HepG2 (cell line): ENCODE results near the gene EEFSEC. TPM values are rescaled to one million over a fixed set of nuclear protein-coding genes. Genes with fewer than 3 reads are reported as not detected.

ENCODE experiments used
- ATAC-seq: fragments of 200-7000 bp; cut with Tn5 transposase; 3 replicates; pipeline ENCODE4 v1.9.1; 2020; ENCODE audit warnings: mild to moderate bottlenecking, moderate library complexity
- BruUV-seq: library from RNA; stranded (reverse); fragments of 400-500 nt; replicated peaks from 2 replicates; lab custom pipeline; 2021; lab: Mats Ljungman, UMichigan
- CTCF ChIA-PET: fragments of 300-600 bp; formaldehyde crosslinking; extraction: SDS; loops from one replicate; lab custom pipeline; 2021; ENCODE audit warnings: low total read pairs, inconsistent platforms, low intra/inter-chr PET ratio; lab: Yijun Ruan, JAX
- POLR2A ChIA-PET: fragments of 350-600 bp; sonication (Branson Sonifier 250); formaldehyde crosslinking; loops from one replicate; lab custom pipeline; 2020; ENCODE audit warnings: antibody characterized with exemption, inconsistent platforms; lab: Yijun Ruan, JAX
- DNase-seq: peaks from one replicate; pipeline ENCODE4 v3.0.0-alpha.2; 2015; ENCODE audit warnings: low spot score
- FAIRE-seq: peaks from 3 replicates; lab custom pipeline; 2011; peaks lifted over from hg19 to GRCh38; lab: Jason Lieb, UNC
- H2AFZ ChIP-seq: one replicate; pipeline ENCODE4 v1.6.1; 2011; ENCODE audit warnings: low read length, inconsistent platforms
- H3K27ac ChIP-seq: fragments of 300-600 bp; 3 replicates; pipeline ENCODE4 v1.8.0; 2011; ENCODE audit warnings: mixed run types, mild to moderate bottlenecking, mixed read lengths, low read length, inconsistent platforms; ENCODE audit not compliant: insufficient read depth; ENCODE audit errors: extremely low read length
- H3K27me3 ChIP-seq, 2 experiments: fragments of 200-600 bp in 1 of 2; 2 replicates in 1 of 2; 3 replicates in 1 of 2; pipeline versions ENCODE4 v1.6.0 to v1.8.0; 2011; ENCODE audit warnings: low read length in 2 of 2, mild to moderate bottlenecking in 2 of 2, moderate library complexity in 2 of 2, inconsistent platforms in 1 of 2; ENCODE audit not compliant: insufficient read depth in 2 of 2, control insufficient read depth in 1 of 2
- H3K36me3 ChIP-seq, 2 experiments: fragments of 200-600 bp in 1 of 2; replicated peaks in 1 of 2; 2 replicates in 1 of 2; 3 replicates in 1 of 2; pipeline versions ENCODE4 v1.5.1 to v1.8.0; 2011; ENCODE audit warnings: low read length in 2 of 2, inconsistent platforms in 1 of 2; ENCODE audit not compliant: insufficient read depth in 2 of 2, control insufficient read depth in 1 of 2
- H3K4me1 ChIP-seq: 2 replicates; pipeline ENCODE4 v1.5.1; 2012; ENCODE audit warnings: low read length, inconsistent platforms; ENCODE audit not compliant: insufficient read depth
- H3K4me2 ChIP-seq: 2 replicates; pipeline ENCODE4 v1.6.0; 2011; ENCODE audit warnings: low read depth, low read length, inconsistent platforms
- H3K4me3 ChIP-seq, 3 experiments: fragments of 200-600 bp in 1 of 3; sonication (generic), shearing (Covaris generic) in 1 of 3; replicated peaks in 1 of 3; 2 replicates each; pipeline ENCODE4 v1.5.1; 2011 to 2016; ENCODE audit warnings: low read length in 3 of 3, inconsistent platforms in 2 of 3, low read depth in 2 of 3, mild to moderate bottlenecking in 2 of 3, control low read depth in 1 of 3, mixed read lengths in 1 of 3; ENCODE audit not compliant: insufficient read depth in 1 of 3
- H3K79me2 ChIP-seq: one replicate; pipeline ENCODE4 v1.6.1; 2011; ENCODE audit warnings: low read length, inconsistent platforms; ENCODE audit not compliant: insufficient read depth
- H3K9ac ChIP-seq: 2 replicates; pipeline ENCODE4 v1.6.0; 2011; ENCODE audit warnings: mild to moderate bottlenecking, low read depth, low read length, inconsistent platforms; ENCODE audit not compliant: insufficient read depth
- H3K9me3 ChIP-seq: 2 replicates; pipeline ENCODE4 v1.5.1; 2012; ENCODE audit warnings: mild to moderate bottlenecking, low read length
- H4K20me1 ChIP-seq: 2 replicates; pipeline ENCODE4 v1.6.0; 2011; ENCODE audit warnings: inconsistent platforms, mild to moderate bottlenecking, low read length, moderate library complexity; ENCODE audit not compliant: insufficient read depth
- ATF7-NPFF ChIP-seq: sonication (generic); formaldehyde crosslinking; IDR thresholded peaks from 2 replicates; pipeline ENCODE4 v1.8.1; 2023; ENCODE audit warnings: mild to moderate bottlenecking, low read depth, missing genetic modification reagents, moderate library complexity
- EP300 ChIP-seq, 3 experiments: sonication (generic) in 1 of 3; formaldehyde crosslinking in 1 of 3; IDR thresholded peaks; 2 replicates each; pipeline versions ENCODE4 v1.5.1 to v1.6.1; 2011 to 2020; ENCODE audit warnings: low read depth in 2 of 3, low read length in 2 of 3, borderline replicate concordance in 1 of 3, improper control_type of control experiment in 1 of 3, mild to moderate bottlenecking in 1 of 3, missing genetic modification reagents in 1 of 3, moderate library complexity in 1 of 3
- FOXK1 ChIP-seq: sonication (generic); formaldehyde crosslinking; IDR thresholded peaks from 2 replicates; pipeline ENCODE4 v1.4.0; 2020; ENCODE audit warnings: low read depth, missing genetic modification reagents, borderline replicate concordance
- NCOA2 ChIP-seq: sonication (generic); formaldehyde crosslinking; IDR thresholded peaks from 2 replicates; pipeline ENCODE4 v1.8.0; 2022; ENCODE audit warnings: inconsistent platforms
- PTBP1 ChIP-seq: fragments of 200-400 bp; formaldehyde crosslinking; IDR thresholded peaks from 2 replicates; pipeline ENCODE4 v1.6.1; 2018; ENCODE audit warnings: low read length, low read depth; ENCODE audit not compliant: poor library complexity, severe bottlenecking
- RBAK ChIP-seq: sonication (generic); formaldehyde crosslinking; IDR thresholded peaks from 2 replicates; pipeline ENCODE4 v1.5.1; 2020; ENCODE audit warnings: mild to moderate bottlenecking, missing genetic modification reagents
- RFX3 ChIP-seq: IDR thresholded peaks from 2 replicates; pipeline ENCODE4 v1.6.1; 2016; ENCODE audit warnings: missing biosample characterization, missing genetic modification reagents
- ZKSCAN8 ChIP-seq: IDR thresholded peaks from 2 replicates; pipeline ENCODE4 v1.6.1; 2016; ENCODE audit warnings: borderline replicate concordance, missing genetic modification reagents, missing compliant biosample characterization
- ZNF205 ChIP-seq: IDR thresholded peaks from 2 replicates; pipeline ENCODE4 v1.6.1; 2018; ENCODE audit warnings: missing biosample characterization, missing genetic modification reagents
- ZNF737 ChIP-seq: sonication (generic); formaldehyde crosslinking; IDR thresholded peaks from 2 replicates; pipeline ENCODE4 v1.5.0; 2020; ENCODE audit warnings: missing genetic modification reagents, mild to moderate bottlenecking, borderline replicate concordance
- WGBS: methylation state at CpG from one replicate; pipeline ENCODE4 v1.1.6; 2017; ENCODE audit warnings: low lambda C conversion rate; 5-methylcytosine and 5-hydroxymethylcytosine counted together
- in situ Hi-C: cut with HindIII; loops from 2 replicates; pipeline ENCODE4 v1.10.0; 2017; ENCODE audit warnings: low pct_unique_long_range_greater_than_20kb; ENCODE audit not compliant: extremely low pct_ligation_motif_present
- intact Hi-C: fragments of 100-400 bp; cut with micrococcal nuclease; formaldehyde crosslinking; loops from one replicate; pipeline ENCODE4 v1.10.0; 2022; ENCODE audit not compliant: unreplicated experiment
- polyA plus RNA-seq, 8 experiments: library from polyadenylated mRNA; depleted of rRNA in 3 of 8; stranded (reverse) in 7 of 8; unstranded in 1 of 8; fragments of >200 nt; fragmentation: Illumina TruSeq in 4 of 8; extraction: Trizol in 4 of 8; gene quantifications; 2 replicates each; pipeline versions ENCODE4 v1.2.1 to v1.2.3, GENCODE V29; 2011 to 2016; ENCODE audit warnings: low read depth in 4 of 8, missing spikeins in 1 of 8, mixed read lengths in 1 of 8; ENCODE audit not compliant: insufficient read depth in 1 of 8
- total RNA-seq, 5 experiments: library from RNA; depleted of rRNA; stranded (reverse); fragments of >200 nt; fragmentation: Illumina TruSeq; extraction: Trizol; gene quantifications; 2 replicates each; pipeline ENCODE4 v1.2.3, GENCODE V29; 2016; ENCODE audit warnings: low read depth in 1 of 5
- TF ChIP-seq, protein P1 (sequence below): sonication (generic); formaldehyde crosslinking; IDR thresholded peaks from 2 replicates; pipeline ENCODE4 v1.4.0; 2020; ENCODE audit warnings: mild to moderate bottlenecking, missing genetic modification reagents
- TF ChIP-seq, protein P2 (sequence below): sonication (generic); formaldehyde crosslinking; IDR thresholded peaks from 2 replicates; pipeline ENCODE4 v1.4.0; 2020; ENCODE audit warnings: missing genetic modification reagents

The EEFSEC gene
- total and polyA plus RNA-seq, 2 of the 13 experiments (the other 11 are each of a cell fraction or from before 2014, with no cell fraction given) = 6.4 to 24.2 TPM

- Histone ChIP-seq H3K27ac (no peak overlapping the region), H3K4me1 (peaks cover 38% of the 10 kb centered on the region), H3K9ac (no peak overlapping the region), H3K27me3 (no peaks in the 10 kb centered on the region), H2AFZ (no peak overlapping the region), H4K20me1 (peaks cover 2% of the 10 kb centered on the region; the same call in 1 of the 2 replicates), H3K4me3 (no peak overlapping the region), H3K9me3 (no peaks in the 10 kb centered on the region), H3K79me2 (peaks cover 7% of the 10 kb centered on the region), H3K36me3 (no peaks in the 10 kb centered on the region; a peak in 1 of 5 replicates), H3K4me2 (no peak overlapping the region)
- in situ Hi-C loops (no loop called here), intact Hi-C loops (no loop called here)
- DNase-seq (no peak), FAIRE-seq (no peak), ATAC-seq (no peak)
- ChIA-PET CTCF (no interaction called here), POLR2A (no interaction called here)
- no TSS peak for BruUV-seq
- WGBS = 96% methylated on average over 3 of the region's 3 CpGs
- TF ChIP-seq RFX3 (CRISPR knock-in tag) = no peak
Observed at GRCh38 chr3:128239304-128239703, 86.0 kb downstream of the EEFSEC start.

DNA sequence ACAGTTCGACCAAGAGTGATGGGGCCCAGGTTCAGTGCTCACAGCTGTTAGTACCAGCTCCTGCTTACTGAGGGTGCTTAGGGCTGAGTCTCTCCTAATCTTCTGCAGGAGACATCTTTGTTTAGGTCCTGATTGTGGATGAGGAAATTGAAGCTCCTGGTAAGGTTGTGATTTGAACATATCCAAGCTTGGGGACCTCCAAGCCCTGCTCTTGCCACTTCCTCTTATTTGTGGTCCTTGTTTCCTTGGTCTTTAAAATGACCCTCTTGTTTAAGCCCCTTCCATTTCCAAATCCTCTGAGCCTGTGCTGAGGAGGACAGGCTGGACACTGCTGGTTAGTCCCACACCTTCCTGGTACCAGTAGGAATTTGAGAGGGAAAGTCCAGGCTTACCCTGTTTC, 87.0 kb downstream of the EEFSEC start:
- no peak overlapping the region for H3K4me2 ChIP-seq
- no peak overlapping the region for H3K27ac ChIP-seq
- in situ Hi-C loops = no loop called here
- H3K4me3 ChIP-seq = no peak overlapping the region
- H3K4me1 ChIP-seq = peaks cover 37% of the 10 kb centered on the region
- FAIRE-seq (no peak), DNase-seq (no peak), ATAC-seq (no peak)
- BruUV-seq = no TSS peak
- POLR2A ChIA-PET = no interaction called here
- CTCF ChIA-PET = no interaction called here
- intact Hi-C loops = no loop called here
- H3K9me3 ChIP-seq = no peaks in the 10 kb centered on the region
- H3K9ac ChIP-seq = no peak overlapping the region
- peaks cover 2% of the 10 kb centered on the region; the same call in 1 of the 2 replicates for H4K20me1 ChIP-seq
- no peaks in the 10 kb centered on the region for H3K27me3 ChIP-seq
- no peak overlapping the region for H2AFZ ChIP-seq
- peaks cover 0 to 7% of the 10 kb centered on the region in 2 experiments; a peak in 2 of 5 replicates for H3K36me3 ChIP-seq
- WGBS = 100% methylated on average over 1 of the region's 1 CpG
- peaks cover 7% of the 10 kb centered on the region for H3K79me2 ChIP-seq
- TF ChIP-seq ZNF737 (CRISPR knock-in tag) (no peak), EP300 (IDR thresholded peaks at IDR 0.05; ENCODE audit: low read depth in 2 of 2, low read length in 2 of 2) (no peak), EP300 (CRISPR knock-in tag; IDR thresholded peaks at IDR 0.05; ENCODE audit: borderline replicate concordance) (no peak), ZKSCAN8 (no peak), FOXK1 (no peak), ATF7-NPFF (CRISPR knock-in tag) (no peak), ZNF205 (no peak), NCOA2 (CRISPR knock-in tag) (no peak), PTBP1 (no peak), RBAK (CRISPR knock-in tag) (no peak)
- TF ChIP-seq, protein P1, sequence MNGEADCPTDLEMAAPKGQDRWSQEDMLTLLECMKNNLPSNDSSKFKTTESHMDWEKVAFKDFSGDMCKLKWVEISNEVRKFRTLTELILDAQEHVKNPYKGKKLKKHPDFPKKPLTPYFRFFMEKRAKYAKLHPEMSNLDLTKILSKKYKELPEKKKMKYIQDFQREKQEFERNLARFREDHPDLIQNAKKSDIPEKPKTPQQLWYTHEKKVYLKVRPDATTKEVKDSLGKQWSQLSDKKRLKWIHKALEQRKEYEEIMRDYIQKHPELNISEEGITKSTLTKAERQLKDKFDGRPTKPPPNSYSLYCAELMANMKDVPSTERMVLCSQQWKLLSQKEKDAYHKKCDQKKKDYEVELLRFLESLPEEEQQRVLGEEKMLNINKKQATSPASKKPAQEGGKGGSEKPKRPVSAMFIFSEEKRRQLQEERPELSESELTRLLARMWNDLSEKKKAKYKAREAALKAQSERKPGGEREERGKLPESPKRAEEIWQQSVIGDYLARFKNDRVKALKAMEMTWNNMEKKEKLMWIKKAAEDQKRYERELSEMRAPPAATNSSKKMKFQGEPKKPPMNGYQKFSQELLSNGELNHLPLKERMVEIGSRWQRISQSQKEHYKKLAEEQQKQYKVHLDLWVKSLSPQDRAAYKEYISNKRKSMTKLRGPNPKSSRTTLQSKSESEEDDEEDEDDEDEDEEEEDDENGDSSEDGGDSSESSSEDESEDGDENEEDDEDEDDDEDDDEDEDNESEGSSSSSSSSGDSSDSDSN = no peak
- TF ChIP-seq, protein P2, sequence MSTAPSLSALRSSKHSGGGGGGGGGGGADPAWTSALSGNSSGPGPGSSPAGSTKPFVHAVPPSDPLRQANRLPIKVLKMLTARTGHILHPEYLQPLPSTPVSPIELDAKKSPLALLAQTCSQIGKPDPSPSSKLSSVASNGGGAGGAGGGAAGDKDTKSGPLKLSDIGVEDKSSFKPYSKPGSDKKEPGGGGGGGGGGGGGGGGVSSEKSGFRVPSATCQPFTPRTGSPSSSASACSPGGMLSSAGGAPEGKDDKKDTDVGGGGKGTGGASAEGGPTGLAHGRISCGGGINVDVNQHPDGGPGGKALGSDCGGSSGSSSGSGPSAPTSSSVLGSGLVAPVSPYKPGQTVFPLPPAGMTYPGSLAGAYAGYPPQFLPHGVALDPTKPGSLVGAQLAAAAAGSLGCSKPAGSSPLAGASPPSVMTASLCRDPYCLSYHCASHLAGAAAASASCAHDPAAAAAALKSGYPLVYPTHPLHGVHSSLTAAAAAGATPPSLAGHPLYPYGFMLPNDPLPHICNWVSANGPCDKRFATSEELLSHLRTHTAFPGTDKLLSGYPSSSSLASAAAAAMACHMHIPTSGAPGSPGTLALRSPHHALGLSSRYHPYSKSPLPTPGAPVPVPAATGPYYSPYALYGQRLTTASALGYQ (CRISPR knock-in tag) = no peak
